MM.1S (cell line): ENCODE data around the gene CCDC121.
"Not testable (repeated sequence)": the region's sequence is repeated elsewhere in the genome, so short reads cannot be mapped to it uniquely, and the experiment has no call there.

ENCODE experiments used
- CTCF ChIP-seq: fragments of 300-600 bp; sonication (generic); IDR thresholded peaks from 2 replicates; pipeline ENCODE4 v1.5.1; 2016; ENCODE audit warnings: antibody characterized with exemption, low read length, mixed read lengths
- EZH2 ChIP-seq: fragments of 300-600 bp; sonication (generic); optimal IDR thresholded peaks from 2 replicates; pipeline ENCODE3; 2017; ENCODE audit warnings: low read depth, mild to moderate bottlenecking, antibody characterized with exemption, low read length, mixed read lengths
- EZH2phosphoT487 ChIP-seq: fragments of 300-600 bp; sonication (generic); IDR thresholded peaks from 2 replicates; pipeline ENCODE4 v1.6.1; 2018; ENCODE audit warnings: antibody characterized with exemption, low read length

- TF ChIP-seq CTCF, EZH2, EZH2phosphoT487: not testable (repeated sequence)
These were observed 33.4 kb downstream of the CCDC121 start for GRCh38 chr2:27595412-27595811.
